Dendritic cell treated with granulocyte-macrophage colony-stimulating factor and Interleukin-4, amounts not matched to agents 40 ng/mL and 50 ng/mL, for 4 days (primary cell): ENCODE measurements around the gene EXOC4.

ENCODE experiments used
- H3K27ac Mint-ChIP-seq: one replicate; pipeline ENCODE4 v1.8.0; 2022; ENCODE audit warnings: mild to moderate bottlenecking, mixed read lengths
- H3K27me3 Mint-ChIP-seq: one replicate; pipeline ENCODE4 v1.8.0; 2022; ENCODE audit warnings: mild to moderate bottlenecking, mixed read lengths
- H3K36me3 Mint-ChIP-seq: one replicate; pipeline ENCODE4 v1.8.0; 2022; ENCODE audit warnings: low read depth, mixed read lengths
- H3K4me1 Mint-ChIP-seq: one replicate; pipeline ENCODE4 v1.8.0; 2022; ENCODE audit warnings: low read depth, mixed read lengths
- H3K4me3 Mint-ChIP-seq: one replicate; pipeline ENCODE4 v1.8.0; 2022; ENCODE audit warnings: mild to moderate bottlenecking, moderate library complexity, mixed read lengths
- H3K9me3 Mint-ChIP-seq: one replicate; pipeline ENCODE4 v1.8.0; 2022; ENCODE audit warnings: mixed read lengths
- intact Hi-C: fragments of 100-400 bp; cut with micrococcal nuclease; formaldehyde crosslinking; loops from one replicate; pipeline ENCODE4 v1.15.0; 2022

EXOC4 gene

DNA sequence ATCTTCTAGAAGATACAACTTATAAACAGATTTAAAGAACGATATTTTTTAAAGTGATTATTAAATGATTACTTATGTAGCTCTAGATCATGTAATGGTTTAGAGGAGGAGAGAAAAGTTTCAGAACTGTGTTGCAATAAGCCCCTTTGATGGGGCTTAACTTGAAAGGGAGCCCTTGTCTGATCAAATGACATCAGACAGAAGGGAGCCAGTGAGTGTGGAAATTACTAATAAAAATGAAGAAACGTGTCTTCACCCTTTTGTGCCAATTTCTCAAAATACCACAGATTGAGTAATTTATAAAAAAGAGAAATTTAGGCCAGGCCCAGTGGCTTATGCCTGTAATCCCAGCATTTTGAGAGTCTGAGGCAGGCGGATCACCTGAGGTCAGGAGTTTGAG, 318.2 kb downstream of the EXOC4 start:
- intact Hi-C loops: no loop called here
- H3K4me1 Mint-ChIP-seq: no peaks in the 10 kb centered on the region
- no peaks in the 10 kb centered on the region for H3K36me3 Mint-ChIP-seq
- H3K27ac Mint-ChIP-seq: no peak overlapping the region
- no peaks in the 10 kb centered on the region for H3K27me3 Mint-ChIP-seq
- no peaks in the 10 kb centered on the region for H3K9me3 Mint-ChIP-seq
- H3K4me3 Mint-ChIP-seq: no peak overlapping the region

- Mint-ChIP-seq H3K36me3 (no peaks in the 10 kb centered on the region), H3K27me3 (no peaks in the 10 kb centered on the region), H3K9me3 (no peaks in the 10 kb centered on the region), H3K27ac (no peak overlapping the region), H3K4me3 (no peak overlapping the region), H3K4me1 (no peaks in the 10 kb centered on the region)
- intact Hi-C loops: no loop called here
These were observed 319.2 kb downstream of the EXOC4 start for GRCh38 chr7:133572087-133572486.

GRCh38 chr7:133572843-133573242, 320.0 kb downstream of the EXOC4 start:
- intact Hi-C loops: no loop called here
- H3K9me3 Mint-ChIP-seq: no peaks in the 10 kb centered on the region
- no peaks in the 10 kb centered on the region for H3K27me3 Mint-ChIP-seq
- H3K27ac Mint-ChIP-seq: no peak overlapping the region
- no peaks in the 10 kb centered on the region for H3K36me3 Mint-ChIP-seq
- H3K4me1 Mint-ChIP-seq: no peaks in the 10 kb centered on the region
- H3K4me3 Mint-ChIP-seq: no peak overlapping the region

DNA sequence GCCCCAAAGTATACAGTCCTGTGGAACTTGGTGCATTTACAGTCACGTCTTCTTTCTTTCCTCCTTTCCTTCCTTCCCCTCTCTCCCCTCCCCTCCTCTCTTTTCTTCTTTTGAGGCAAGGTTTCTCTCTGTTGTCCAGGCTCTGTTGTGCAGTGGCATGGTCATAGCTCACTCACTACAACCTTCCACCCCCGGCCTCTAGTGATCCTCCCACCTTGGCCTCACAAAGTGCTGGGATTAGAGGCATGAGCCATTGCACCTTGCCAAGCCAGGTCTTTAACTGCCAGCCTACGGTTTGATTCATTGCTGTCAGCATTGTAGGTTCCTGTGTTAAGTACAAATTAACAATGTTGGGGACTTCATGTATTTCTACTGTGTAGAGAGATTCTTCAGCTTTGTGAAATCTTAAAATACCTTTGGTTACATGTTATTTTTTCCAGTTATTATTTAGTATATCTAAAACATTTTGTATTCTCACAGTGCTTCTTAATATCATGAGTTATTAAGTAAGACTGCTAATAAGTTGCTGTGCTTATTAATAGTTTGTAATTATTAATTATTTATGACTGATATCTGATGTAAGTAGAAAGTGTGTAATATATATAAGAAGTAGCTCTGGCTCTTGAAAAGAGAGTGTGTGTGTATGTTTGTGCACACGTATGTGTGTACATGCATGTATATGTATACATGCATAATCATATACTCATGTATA, 320.8 kb downstream of the EXOC4 start:
- Mint-ChIP-seq H3K4me3 (no peak overlapping the region), H3K4me1 (no peaks in the 10 kb centered on the region), H3K9me3 (no peaks in the 10 kb centered on the region), H3K36me3 (no peaks in the 10 kb centered on the region), H3K27ac (no peak overlapping the region), H3K27me3 (no peaks in the 10 kb centered on the region)
- intact Hi-C loops: no loop called here

GRCh38 chr7:133575726-133576440, 323.0 kb downstream of the EXOC4 start:
- no peaks in the 10 kb centered on the region for H3K9me3 Mint-ChIP-seq
- H3K4me1 Mint-ChIP-seq: no peaks in the 10 kb centered on the region
- intact Hi-C loops: no loop called here
- H3K4me3 Mint-ChIP-seq: no peak overlapping the region
- no peaks in the 10 kb centered on the region for H3K27me3 Mint-ChIP-seq
- H3K27ac Mint-ChIP-seq: no peak overlapping the region
- peaks cover 6% of the 10 kb centered on the region for H3K36me3 Mint-ChIP-seq

GRCh38 chr7:133576612-133577168, 323.8 kb downstream of the EXOC4 start:
- H3K9me3 Mint-ChIP-seq: no peaks in the 10 kb centered on the region
- H3K27ac Mint-ChIP-seq: no peak overlapping the region
- H3K4me3 Mint-ChIP-seq: no peak overlapping the region
- H3K27me3 Mint-ChIP-seq: no peaks in the 10 kb centered on the region
- H3K4me1 Mint-ChIP-seq: no peaks in the 10 kb centered on the region
- peaks cover 6% of the 10 kb centered on the region for H3K36me3 Mint-ChIP-seq
- intact Hi-C loops: no loop called here

DNA sequence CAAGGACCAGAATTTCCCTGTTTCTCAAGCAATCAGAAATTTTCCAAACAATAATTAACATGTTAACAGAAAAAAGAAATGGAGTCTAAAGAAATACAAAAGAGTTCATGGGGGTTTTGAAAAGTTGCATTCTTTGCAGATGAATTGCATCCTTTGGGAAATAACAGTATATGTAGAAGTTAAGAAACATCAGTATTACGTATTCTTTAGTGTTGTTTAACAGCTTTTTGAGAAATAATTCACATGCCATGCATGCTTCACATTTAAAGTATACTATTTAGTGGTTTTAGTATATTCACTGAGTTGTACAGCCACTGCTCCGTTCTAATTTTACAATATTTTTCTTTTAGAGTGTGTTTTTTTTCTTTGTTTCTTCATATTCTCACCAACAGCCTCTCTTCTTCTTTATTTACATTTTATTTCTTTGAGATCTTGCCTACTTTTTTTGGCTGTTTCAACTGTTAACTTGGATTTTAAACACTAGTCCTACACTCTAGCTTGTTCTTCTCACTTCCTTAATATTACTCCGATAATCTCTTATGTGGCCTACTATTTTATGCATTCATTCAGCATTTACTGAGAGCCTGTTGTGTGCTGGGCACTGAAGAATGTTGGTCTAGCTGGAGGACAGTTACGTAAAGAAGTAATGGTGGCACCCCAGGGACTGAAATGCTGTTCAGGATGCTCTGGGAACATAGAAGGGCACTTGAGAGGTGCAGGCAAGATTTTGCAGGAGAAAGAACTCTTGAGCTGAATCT, 330.1 kb downstream of the EXOC4 start:
- no peak overlapping the region for H3K4me3 Mint-ChIP-seq
- H3K27ac Mint-ChIP-seq: no peak overlapping the region
- intact Hi-C loops: no loop called here
- H3K9me3 Mint-ChIP-seq: no peaks in the 10 kb centered on the region
- no peaks in the 10 kb centered on the region for H3K27me3 Mint-ChIP-seq
- peaks cover 26% of the 10 kb centered on the region for H3K4me1 Mint-ChIP-seq
- peaks cover 6% of the 10 kb centered on the region for H3K36me3 Mint-ChIP-seq

DNA sequence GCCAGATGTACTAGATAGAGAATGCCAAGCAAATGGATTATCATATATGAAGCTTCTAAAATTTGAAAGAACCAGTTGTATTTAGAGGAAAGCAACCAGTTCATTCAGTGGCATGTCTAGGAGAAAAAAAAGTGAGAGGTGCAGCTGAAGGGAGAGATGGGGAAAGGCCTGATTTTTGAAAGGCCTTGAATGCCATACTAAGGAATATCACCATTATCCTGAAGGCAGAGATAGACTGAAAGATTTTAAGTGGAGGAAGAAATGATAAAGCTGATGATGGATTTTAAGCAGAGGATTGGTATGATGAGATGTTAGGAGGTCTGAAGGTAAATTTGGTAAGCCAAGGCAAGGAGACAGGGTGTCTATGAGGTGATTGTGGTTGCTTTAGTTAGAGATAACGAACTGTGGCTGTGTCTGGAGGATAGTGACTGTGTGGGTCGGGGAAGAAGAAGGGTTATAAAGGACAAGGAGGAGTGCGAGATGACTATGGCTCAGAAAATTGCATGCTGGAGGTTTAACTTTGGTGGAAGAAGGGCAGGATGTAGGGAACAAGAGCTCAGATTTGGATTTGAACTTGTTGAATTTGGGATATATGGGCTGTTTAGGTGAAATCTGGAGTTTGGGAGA, 330.8 kb downstream of the EXOC4 start:
- Mint-ChIP-seq H3K27ac (no peak overlapping the region), H3K9me3 (no peaks in the 10 kb centered on the region), H3K4me3 (no peak overlapping the region), H3K36me3 (peaks cover 6% of the 10 kb centered on the region), H3K4me1 (peaks cover 26% of the 10 kb centered on the region), H3K27me3 (no peaks in the 10 kb centered on the region)
- intact Hi-C loops: no loop called here

- Mint-ChIP-seq H3K4me1 (peaks cover 26% of the 10 kb centered on the region), H3K4me3 (no peak overlapping the region), H3K36me3 (no peaks in the 10 kb centered on the region), H3K27me3 (no peaks in the 10 kb centered on the region), H3K27ac (no peak overlapping the region), H3K9me3 (no peaks in the 10 kb centered on the region)
- intact Hi-C loops: no loop called here
These were observed 332.2 kb downstream of the EXOC4 start for GRCh38 chr7:133584956-133585668.

GRCh38 chr7:133586253-133586652, 333.4 kb downstream of the EXOC4 start:
- no peak overlapping the region for H3K27ac Mint-ChIP-seq
- intact Hi-C loops: no loop called here
- H3K9me3 Mint-ChIP-seq: no peaks in the 10 kb centered on the region
- peaks cover 26% of the 10 kb centered on the region for H3K4me1 Mint-ChIP-seq
- no peaks in the 10 kb centered on the region for H3K27me3 Mint-ChIP-seq
- H3K4me3 Mint-ChIP-seq: no peak overlapping the region
- peaks cover 8% of the 10 kb centered on the region for H3K36me3 Mint-ChIP-seq

DNA sequence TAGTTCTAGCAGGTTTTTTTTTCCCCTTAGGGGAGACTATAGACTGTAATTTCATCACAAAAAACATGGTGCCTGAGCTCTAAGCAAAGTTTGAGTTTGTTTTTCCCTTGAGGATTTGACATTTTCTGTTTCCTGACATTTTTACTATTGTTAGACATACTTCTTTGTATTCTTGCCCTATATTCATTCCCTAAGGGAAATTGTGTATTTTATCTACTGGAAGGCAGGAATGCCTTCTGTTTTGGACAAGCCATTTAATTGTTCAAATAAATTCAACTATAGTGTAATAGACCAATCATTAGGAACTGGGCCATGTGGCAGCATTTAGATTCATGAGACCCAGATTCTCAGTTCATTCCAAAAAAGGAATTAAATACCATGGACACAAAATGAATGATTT, 335.0 kb downstream of the EXOC4 start:
- H3K9me3 Mint-ChIP-seq: no peaks in the 10 kb centered on the region

DNA sequence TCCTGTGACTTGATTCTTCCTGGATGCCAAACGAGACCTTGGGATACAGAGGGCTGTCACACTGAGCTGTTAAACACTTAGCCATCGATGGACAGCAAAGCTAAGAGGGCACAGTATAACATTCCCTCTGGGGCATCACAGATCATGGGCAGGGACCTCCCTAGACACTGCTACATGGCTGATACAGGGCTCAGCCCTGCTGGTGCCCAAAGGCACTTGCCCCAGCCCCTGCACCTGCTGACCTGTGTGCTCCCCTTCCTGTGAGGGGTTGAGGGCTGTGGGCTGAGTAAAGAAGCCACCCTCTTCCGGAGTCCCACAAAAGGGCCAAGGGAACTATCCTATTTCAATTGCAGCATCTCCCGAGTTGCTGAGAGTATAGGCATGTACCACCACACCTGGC, 337.9 kb downstream of the EXOC4 start:
- Mint-ChIP-seq H3K4me1 (peaks cover 8% of the 10 kb centered on the region), H3K27ac (no peak overlapping the region), H3K27me3 (no peaks in the 10 kb centered on the region), H3K9me3 (no peaks in the 10 kb centered on the region), H3K4me3 (no peak overlapping the region), H3K36me3 (peaks cover 8% of the 10 kb centered on the region)
- intact Hi-C loops: no loop called here

More for the DNA sequence above, 335.0 kb downstream of the EXOC4 start:
- intact Hi-C loops: no loop called here
- Mint-ChIP-seq H3K27me3 (no peaks in the 10 kb centered on the region), H3K4me1 (peaks cover 26% of the 10 kb centered on the region), H3K4me3 (no peak overlapping the region), H3K27ac (no peak overlapping the region), H3K36me3 (peaks cover 8% of the 10 kb centered on the region)

- Mint-ChIP-seq H3K36me3 (peaks cover 8% of the 10 kb centered on the region), H3K4me1 (peaks cover 7% of the 10 kb centered on the region), H3K9me3 (no peaks in the 10 kb centered on the region), H3K27me3 (no peaks in the 10 kb centered on the region), H3K27ac (no peak overlapping the region), H3K4me3 (no peak overlapping the region)
- intact Hi-C loops: no loop called here
These were observed 338.9 kb downstream of the EXOC4 start for GRCh38 chr7:133591704-133592340.
